ENCODE data around the gene PBX1. TPM values are rescaled to one million over a fixed set of nuclear protein-coding genes. Genes with fewer than 3 reads are reported as not detected.

Gene PBX1
- total RNA-seq, 3 donors from 2014 or later (not counting 1 experiment from before 2014, with no cell fraction given): 0.54 to 3.5 (median 1.4) TPM

GRCh38 chr1:164678136-164678700 is 119.2 kb downstream of the PBX1 start:
- no peak for TF ChIP-seq CTCF (IDR thresholded peaks at IDR 0.05)
- no peaks in the 10 kb centered on the region for H3K4me1 ChIP-seq (ENCODE audit: control insufficient read depth, insufficient read depth, low read length)
- Mint-ChIP-seq H3K27me3 (ENCODE audit: low read depth in 2 of 2) (peaks cover 7 to 26% of the 10 kb centered on the region in 2 donors), H3K9me3 (no peaks in the 10 kb centered on the region), H3K36me3 (no peaks in the 10 kb centered on the region), H3K4me1 (no peaks in the 10 kb centered on the region), H3K4me3 (no peak overlapping the region), H3K27ac (no peak overlapping the region)
- intact Hi-C loops (cut with micrococcal nuclease): no loop called here
- no peak overlapping the region for H3K4me3 ChIP-seq (ENCODE audit: low read length)
- WGBS (ENCODE audit: insufficient coverage): 97% methylated on average over 4 of the region's 5 CpGs
- H3K36me3 ChIP-seq (ENCODE audit: control insufficient read depth, insufficient read depth, low read length): no peaks in the 10 kb centered on the region
- H3K27ac ChIP-seq (ENCODE audit: low read length): no peak overlapping the region
- no peaks in the 10 kb centered on the region for H3K9me3 ChIP-seq (ENCODE audit: control insufficient read depth, insufficient read depth, low read length)
- H3K27me3 ChIP-seq (ENCODE audit: control insufficient read depth, insufficient read depth, low read length): no peaks in the 10 kb centered on the region
- ATAC-seq: no peak
- no peak for DNase-seq

DNA sequence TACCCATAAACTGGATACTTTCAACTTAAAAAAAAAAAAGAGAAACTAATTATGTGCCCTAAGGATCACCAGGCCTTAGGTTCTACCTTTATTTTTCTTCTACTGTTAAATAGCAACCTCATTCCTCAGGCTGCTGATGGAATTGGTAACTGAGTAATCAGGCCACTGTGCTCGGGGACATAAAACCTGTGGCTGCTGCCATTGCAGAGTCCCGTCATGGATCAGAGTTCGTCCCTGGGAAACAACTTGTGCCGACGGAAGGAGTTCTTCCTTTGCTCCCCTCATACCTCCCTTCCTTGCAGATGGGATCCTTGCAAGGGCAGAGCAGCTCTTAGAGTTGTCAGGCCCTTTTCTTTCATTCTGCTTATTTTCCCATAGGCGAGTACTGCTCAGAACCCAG is 123.6 kb downstream of the PBX1 start:
- Histone ChIP-seq H3K27ac (ENCODE audit: low read length) (no peak overlapping the region), H3K4me3 (ENCODE audit: low read length) (no peak overlapping the region), H3K27me3 (ENCODE audit: control insufficient read depth, insufficient read depth, low read length) (no peaks in the 10 kb centered on the region), H3K4me1 (ENCODE audit: control insufficient read depth, insufficient read depth, low read length) (peaks cover 3% of the 10 kb centered on the region), H3K36me3 (ENCODE audit: control insufficient read depth, insufficient read depth, low read length) (no peaks in the 10 kb centered on the region), H3K9me3 (ENCODE audit: control insufficient read depth, insufficient read depth, low read length) (no peaks in the 10 kb centered on the region)
- DNase-seq (no peak), ATAC-seq (no peak)
- no peak overlapping the region for H3K27ac Mint-ChIP-seq
- H3K4me3 Mint-ChIP-seq: no peak overlapping the region
- H3K27me3 Mint-ChIP-seq (ENCODE audit: low read depth in 2 of 2): peaks cover 2 to 17% of the 10 kb centered on the region in 2 donors
- no peak for TF ChIP-seq CTCF (IDR thresholded peaks at IDR 0.05)
- WGBS (ENCODE audit: insufficient coverage): 96% methylated on average over 6 of the region's 6 CpGs
- peaks cover 6 to 7% of the 10 kb centered on the region in 2 donors for H3K4me1 Mint-ChIP-seq
- no peaks in the 10 kb centered on the region for H3K9me3 Mint-ChIP-seq
- no peaks in the 10 kb centered on the region for H3K36me3 Mint-ChIP-seq
- intact Hi-C loops (cut with micrococcal nuclease): no loop called here

DNA sequence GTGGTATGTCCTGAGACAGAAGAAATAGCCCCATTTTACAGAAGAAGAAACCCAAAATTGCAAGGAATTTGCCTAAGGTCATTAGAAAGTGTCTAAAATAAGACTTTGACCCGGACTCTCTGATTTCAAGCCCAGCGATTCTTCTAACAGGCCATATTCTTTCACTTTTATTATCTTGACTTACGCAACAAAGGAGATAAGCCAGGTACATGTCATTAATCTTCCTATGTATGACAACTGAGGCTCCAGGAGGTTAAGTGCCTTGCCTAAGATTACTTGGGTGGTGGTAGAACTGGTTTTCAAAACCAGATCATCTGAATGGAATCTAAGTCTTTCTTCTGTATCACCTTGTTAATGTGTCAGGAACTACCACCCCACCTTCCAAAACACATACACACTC is 124.3 kb downstream of the PBX1 start:
- intact Hi-C loops (cut with micrococcal nuclease): no loop called here
- Mint-ChIP-seq H3K36me3 (no peaks in the 10 kb centered on the region), H3K4me1 (peaks cover 6 to 7% of the 10 kb centered on the region in 2 donors), H3K27ac (no peak overlapping the region), H3K9me3 (no peaks in the 10 kb centered on the region), H3K4me3 (no peak overlapping the region), H3K27me3 (ENCODE audit: low read depth in 2 of 2) (peaks cover 2 to 18% of the 10 kb centered on the region in 2 donors)
- Histone ChIP-seq H3K4me1 (ENCODE audit: control insufficient read depth, insufficient read depth, low read length) (peaks cover 3% of the 10 kb centered on the region), H3K27ac (ENCODE audit: low read length) (no peak overlapping the region), H3K4me3 (ENCODE audit: low read length) (no peak overlapping the region), H3K36me3 (ENCODE audit: control insufficient read depth, insufficient read depth, low read length) (no peaks in the 10 kb centered on the region), H3K9me3 (ENCODE audit: control insufficient read depth, insufficient read depth, low read length) (no peaks in the 10 kb centered on the region), H3K27me3 (ENCODE audit: control insufficient read depth, insufficient read depth, low read length) (no peaks in the 10 kb centered on the region)
- DNase-seq (no peak), ATAC-seq (no peak)
- no peak for TF ChIP-seq CTCF (IDR thresholded peaks at IDR 0.05)
- WGBS (ENCODE audit: insufficient coverage): 87% methylated on average over 3 of the region's 3 CpGs
